ENCODE data around the gene HSPB8. TPM values are rescaled to one million over a fixed set of nuclear protein-coding genes. Genes with fewer than 3 reads are reported as not detected.

The HSPB8 gene
- total and polyA plus RNA-seq, 9 donors = 7.4 to 48.8 (median 18.0) TPM

GRCh38 chr12:119159844-119160243 is 18.9 kb upstream of the HSPB8 start:
- Histone ChIP-seq H3K36me3 (no peaks in the 10 kb centered on the region), H3K4me1 (ENCODE audit: insufficient read depth) (peaks cover 1% of the 10 kb centered on the region), H3K9me3 (no peaks in the 10 kb centered on the region), H3K27me3 (no peaks in the 10 kb centered on the region), H3K4me3 (no peak overlapping the region), H3K27ac (no peak overlapping the region)
- TF ChIP-seq EP300 (IDR thresholded peaks at IDR 0.05) (no peak), CTCF (IDR thresholded peaks at IDR 0.05) (no peak), POLR2A (IDR thresholded peaks at IDR 0.05) (no peak)
- 77 to 90% (median 84%) methylated on average over 2 of the region's 2 CpGs for WGBS, 3 donors
- intact Hi-C loops (cut with DNase I) = no loop called here
- no peak for DNase-seq

- H3K27me3 ChIP-seq = no peaks in the 10 kb centered on the region
- DNase-seq = no peak
- TF ChIP-seq POLR2A (IDR thresholded peaks at IDR 0.05) (no peak), CTCF (IDR thresholded peaks at IDR 0.05) (no peak), EP300 (IDR thresholded peaks at IDR 0.05) (no peak)
- no peak overlapping the region for H3K4me3 ChIP-seq
- no peak overlapping the region for H3K27ac ChIP-seq
- WGBS, 3 donors = 69 to 84% (median 75%) methylated on average over 3 of the region's 3 CpGs
- H3K9me3 ChIP-seq = no peaks in the 10 kb centered on the region
- intact Hi-C loops (cut with DNase I) = no loop called here
- H3K36me3 ChIP-seq = no peaks in the 10 kb centered on the region
- no peaks in the 10 kb centered on the region for H3K4me1 ChIP-seq (ENCODE audit: insufficient read depth)
Measured at GRCh38 chr12:119167902-119168301, 10.8 kb upstream of the HSPB8 start.

- TF ChIP-seq CTCF (IDR thresholded peaks at IDR 0.05) = no peak
- TF ChIP-seq EP300 (IDR thresholded peaks at IDR 0.05) = no peak
- no peak for TF ChIP-seq POLR2A (IDR thresholded peaks at IDR 0.05)
- H3K4me1 ChIP-seq (ENCODE audit: insufficient read depth) = no peaks in the 10 kb centered on the region
- H3K27ac ChIP-seq = no peak overlapping the region
- 75 to 79% (median 76%) methylated on average over 3 of the region's 3 CpGs for WGBS, 3 donors
- H3K27me3 ChIP-seq = no peaks in the 10 kb centered on the region
- intact Hi-C loops (cut with DNase I) = no loop called here
- no peak for DNase-seq
- no peaks in the 10 kb centered on the region for H3K36me3 ChIP-seq
- no peak overlapping the region for H3K4me3 ChIP-seq
- H3K9me3 ChIP-seq = no peaks in the 10 kb centered on the region
Measured at GRCh38 chr12:119168721-119169120, 10.0 kb upstream of the HSPB8 start.

GRCh38 chr12:119169150-119169549 is 9.6 kb upstream of the HSPB8 start:
- TF ChIP-seq EP300 (IDR thresholded peaks at IDR 0.05) (no peak), POLR2A (IDR thresholded peaks at IDR 0.05) (no peak)
- Histone ChIP-seq H3K36me3 (no peaks in the 10 kb centered on the region), H3K9me3 (no peaks in the 10 kb centered on the region), H3K27ac (no peak overlapping the region), H3K4me1 (ENCODE audit: insufficient read depth) (no peaks in the 10 kb centered on the region), H3K27me3 (no peaks in the 10 kb centered on the region), H3K4me3 (no peak overlapping the region)
- WGBS, 3 donors = 43 to 51% (median 43%) methylated on average over 2 of the region's 2 CpGs
- intact Hi-C loops (cut with DNase I) = no loop called here
- DNase-seq = no peak

GRCh38 chr12:119171291-119171690 is 7.4 kb upstream of the HSPB8 start:
- H3K27me3 ChIP-seq = no peaks in the 10 kb centered on the region
- DNase-seq = no peak
- H3K36me3 ChIP-seq = no peaks in the 10 kb centered on the region
- no peak overlapping the region for H3K4me3 ChIP-seq
- intact Hi-C loops (cut with DNase I) = no loop called here
- no peaks in the 10 kb centered on the region for H3K9me3 ChIP-seq
- no peaks in the 10 kb centered on the region for H3K4me1 ChIP-seq (ENCODE audit: insufficient read depth)
- TF ChIP-seq POLR2A (IDR thresholded peaks at IDR 0.05) = no peak
- no peak for TF ChIP-seq EP300 (IDR thresholded peaks at IDR 0.05)
- TF ChIP-seq CTCF (IDR thresholded peaks at IDR 0.05) = no peak
- 67 to 75% (median 68%) methylated on average over 5 of the region's 5 CpGs for WGBS, 3 donors
- no peak overlapping the region for H3K27ac ChIP-seq
